ENCODE results near the gene NIM1K.

- TF ChIP-seq REST (IDR thresholded peaks at IDR 0.05; ENCODE audit: insufficient replicate concordance, low read depth) = no peak
- no peak for TF ChIP-seq CTCF (IDR thresholded peaks at IDR 0.05; ENCODE audit: insufficient read depth, low read length)
- TF ChIP-seq POLR2AphosphoS5 (IDR thresholded peaks at IDR 0.05; ENCODE audit: low read depth) = no peak
Measured at GRCh38 chr5:43233946-43234345, 41.9 kb downstream of the NIM1K start.

Data from HL-60 (cell line).